GM13976 (cell line): Measurements from ENCODE around the gene DDX17.

Source experiments
- DNase-seq: peaks from one replicate; pipeline ENCODE4 v3.0.0; 2012; ENCODE audit warnings: low spot score
- in situ Hi-C: fragments of 300-500 bp; cut with MboI; formaldehyde crosslinking; loops from one replicate; pipeline ENCODE4 v1.12.0; 2022; ENCODE audit warnings: low sequenced_read_pairs, mixed read lengths, inconsistent platforms; ENCODE audit not compliant: unreplicated experiment
- TF ChIP-seq, protein P1 (sequence below): IDR thresholded peaks from 2 replicates; pipeline ENCODE4 v1.5.1; 2012; ENCODE audit warnings: borderline replicate concordance, mild to moderate bottlenecking; ENCODE audit not compliant: insufficient read depth; ENCODE audit errors: extremely low read depth, missing control alignments, control extremely low read depth

The DDX17 gene

DNA sequence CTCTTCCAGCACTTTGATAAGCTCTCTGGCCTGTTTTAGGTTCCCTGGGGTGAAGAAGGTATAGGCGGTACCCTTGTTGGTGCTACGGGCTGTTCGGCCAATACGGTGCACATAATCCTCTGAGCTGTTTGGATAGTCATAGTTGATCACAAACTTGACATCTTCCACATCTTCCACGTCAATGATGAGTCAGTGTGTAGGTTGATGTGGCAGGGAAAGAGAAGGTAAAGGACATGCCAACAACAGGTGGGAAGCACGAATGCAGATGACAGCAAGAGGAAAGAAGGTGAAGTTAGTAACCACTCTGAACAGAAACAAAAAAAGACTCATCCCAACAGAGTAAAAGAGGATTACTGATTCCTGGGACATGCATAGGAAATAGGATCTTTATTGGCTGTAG is 18.2 kb downstream of the DDX17 start:
- DNase-seq, result no peak
- in situ Hi-C loops, result no loop called here
- TF ChIP-seq, protein P1, sequence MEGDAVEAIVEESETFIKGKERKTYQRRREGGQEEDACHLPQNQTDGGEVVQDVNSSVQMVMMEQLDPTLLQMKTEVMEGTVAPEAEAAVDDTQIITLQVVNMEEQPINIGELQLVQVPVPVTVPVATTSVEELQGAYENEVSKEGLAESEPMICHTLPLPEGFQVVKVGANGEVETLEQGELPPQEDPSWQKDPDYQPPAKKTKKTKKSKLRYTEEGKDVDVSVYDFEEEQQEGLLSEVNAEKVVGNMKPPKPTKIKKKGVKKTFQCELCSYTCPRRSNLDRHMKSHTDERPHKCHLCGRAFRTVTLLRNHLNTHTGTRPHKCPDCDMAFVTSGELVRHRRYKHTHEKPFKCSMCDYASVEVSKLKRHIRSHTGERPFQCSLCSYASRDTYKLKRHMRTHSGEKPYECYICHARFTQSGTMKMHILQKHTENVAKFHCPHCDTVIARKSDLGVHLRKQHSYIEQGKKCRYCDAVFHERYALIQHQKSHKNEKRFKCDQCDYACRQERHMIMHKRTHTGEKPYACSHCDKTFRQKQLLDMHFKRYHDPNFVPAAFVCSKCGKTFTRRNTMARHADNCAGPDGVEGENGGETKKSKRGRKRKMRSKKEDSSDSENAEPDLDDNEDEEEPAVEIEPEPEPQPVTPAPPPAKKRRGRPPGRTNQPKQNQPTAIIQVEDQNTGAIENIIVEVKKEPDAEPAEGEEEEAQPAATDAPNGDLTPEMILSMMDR, result no peak

DNA sequence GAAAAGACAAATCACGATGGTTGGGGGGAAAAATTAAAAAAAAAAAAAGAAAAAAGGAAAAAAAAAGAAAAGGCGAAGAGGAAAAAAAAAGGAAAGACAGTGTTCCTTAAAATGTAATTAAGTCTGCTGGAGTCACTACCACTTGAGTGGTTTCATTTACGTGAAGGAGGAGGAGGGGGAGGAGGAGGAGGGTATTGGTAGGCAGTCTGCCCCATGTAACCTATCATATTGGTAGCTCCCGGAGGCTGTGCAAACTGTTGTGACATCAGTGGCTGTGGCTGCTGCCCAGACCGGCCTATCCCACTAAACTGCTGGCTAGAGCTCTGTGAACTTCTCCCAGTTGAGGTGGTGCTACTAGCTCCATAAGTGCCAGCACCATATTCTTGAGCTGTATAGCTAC is 20.3 kb downstream of the DDX17 start:
- TF ChIP-seq, protein P1, result no peak

DNA sequence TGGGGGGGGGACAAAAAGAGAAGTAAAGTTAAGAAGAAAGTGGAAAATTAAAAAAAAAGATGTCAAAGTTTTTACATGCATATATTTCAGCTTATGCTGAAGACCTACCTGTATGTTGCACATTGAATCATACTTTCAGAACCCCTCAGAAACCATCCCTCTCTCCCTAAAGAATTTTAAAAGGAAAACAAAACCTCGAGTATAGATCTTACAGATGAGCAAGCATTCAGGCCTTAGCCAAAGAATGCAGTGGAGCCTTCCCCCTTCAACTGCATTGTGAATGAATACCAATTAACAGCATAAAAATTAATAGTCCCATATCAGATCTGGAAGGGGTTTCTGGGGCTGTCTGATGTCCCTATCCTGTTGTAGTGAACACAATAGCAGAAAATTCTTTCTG is 21.9 kb downstream of the DDX17 start:
- in situ Hi-C loops, result no loop called here
- TF ChIP-seq, protein P1, result no peak
- no peak for DNase-seq

More for the DNA sequence above, 20.3 kb downstream of the DDX17 start:
- DNase-seq, result no peak
- in situ Hi-C loops, result no loop called here

DNA sequence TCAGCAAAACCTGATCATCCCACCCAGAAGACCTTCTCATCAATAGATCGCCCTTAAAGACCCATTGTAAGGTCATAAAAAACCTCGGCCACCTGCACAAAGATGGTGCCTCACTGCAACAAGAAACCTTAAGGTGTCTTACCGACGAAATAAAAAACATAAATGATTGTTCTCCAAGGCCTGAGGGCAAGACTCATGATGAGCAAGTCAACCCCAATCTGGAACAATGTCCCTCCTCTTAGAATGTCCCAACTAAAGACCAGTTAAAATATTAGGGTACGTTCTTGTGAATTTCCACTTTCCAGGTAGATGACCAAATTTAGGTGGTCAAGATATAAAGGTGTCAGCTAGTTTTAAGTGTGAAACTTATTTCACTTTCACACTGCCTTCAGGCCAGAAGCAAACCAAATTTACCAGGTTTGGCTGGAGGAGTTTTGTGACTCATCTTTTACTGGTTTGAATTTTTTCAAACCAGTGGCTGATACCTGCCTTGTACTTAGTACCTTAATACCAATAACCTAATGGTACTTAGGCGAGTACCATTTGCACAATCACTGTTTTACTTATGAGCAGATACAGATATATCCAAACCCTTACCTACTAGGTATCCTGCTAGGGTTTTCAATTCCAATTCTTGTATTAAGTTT is 23.3 kb downstream of the DDX17 start:
- TF ChIP-seq, protein P1, result no peak
- no peak for DNase-seq
- in situ Hi-C loops, result no loop called here

DNA sequence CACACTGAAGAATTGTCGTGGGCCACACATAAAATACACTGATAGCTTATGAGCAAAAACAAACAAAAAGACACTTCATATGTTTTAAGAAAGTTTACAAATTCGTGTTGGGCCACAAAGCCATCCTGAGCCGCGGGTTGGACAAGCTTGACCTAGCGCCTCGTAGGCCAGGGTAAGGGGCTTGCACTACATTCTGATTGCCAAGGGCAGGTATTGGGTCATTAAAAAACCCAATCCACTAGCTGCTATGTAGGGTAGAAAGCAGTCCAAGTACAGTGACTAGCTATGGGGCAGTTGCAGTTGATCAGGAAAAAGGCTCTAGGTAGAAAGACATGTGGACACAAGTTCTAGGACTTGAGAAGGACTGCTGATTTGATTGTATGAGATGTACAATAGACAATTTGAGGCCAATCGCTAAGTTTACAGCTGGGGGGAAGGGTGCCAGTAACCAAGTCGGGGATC is 24.2 kb downstream of the DDX17 start:
- in situ Hi-C loops, result no loop called here
- DNase-seq, result no peak
- TF ChIP-seq, protein P1, result no peak

DNA sequence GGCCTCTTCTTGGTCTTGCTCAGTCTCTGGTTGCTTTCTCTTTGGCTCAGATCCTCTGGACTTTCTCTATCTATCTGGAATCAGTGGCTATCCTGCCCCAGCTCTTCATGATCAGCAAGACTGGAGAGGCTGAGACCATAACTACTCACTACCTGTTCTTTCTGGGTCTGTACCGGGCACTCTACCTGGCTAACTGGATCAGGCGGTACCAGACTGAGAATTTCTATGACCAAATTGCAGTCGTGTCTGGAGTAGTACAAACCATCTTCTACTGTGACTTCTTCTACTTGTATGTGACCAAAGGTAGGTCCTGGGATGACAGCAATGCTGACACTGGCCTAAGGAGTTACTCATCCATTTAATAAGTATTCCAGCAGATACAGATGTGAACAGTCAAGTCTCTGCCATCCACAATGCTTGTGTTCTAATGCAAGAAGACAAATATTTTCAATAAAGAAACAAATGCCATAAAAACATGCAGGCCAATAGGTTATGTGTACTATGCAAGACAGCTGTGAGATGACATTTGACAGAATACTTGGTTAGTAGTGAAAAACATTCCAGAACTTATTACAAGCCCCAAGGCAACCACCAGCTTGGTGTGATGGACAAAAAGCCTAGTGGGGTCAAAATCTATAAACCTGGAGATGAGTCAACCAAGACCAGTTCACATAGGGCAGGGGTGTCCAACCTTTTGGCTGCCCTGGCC is 24.8 kb downstream of the DDX17 start:
- DNase-seq, result no peak
- TF ChIP-seq, protein P1, result no peak
- in situ Hi-C loops, result no loop called here
